Liver (tissue), 9 donors: ENCODE measurements around the gene SESN1. TPM values are rescaled to one million over a fixed set of nuclear protein-coding genes. Genes with fewer than 3 reads are reported as not detected.

ENCODE experiments used
- DNase-seq: peaks from one replicate; pipeline ENCODE4 v3.0.0-alpha.2; 2017; ENCODE audit warnings: low spot score
- H3K27ac ChIP-seq, 2 donors: one replicate each; pipeline ENCODE4 v1.7.0; 2013; ENCODE audit warnings: inconsistent platforms in 2 of 2, low read length in 2 of 2, control low read depth in 1 of 2, low read depth in 1 of 2, mild to moderate bottlenecking in 1 of 2
- H3K27me3 ChIP-seq, 4 donors: one replicate each; pipeline versions ENCODE4 v1.6.1 to v1.7.0; 2013; ENCODE audit warnings: low read length in 3 of 4, inconsistent platforms in 1 of 4, mild to moderate bottlenecking in 1 of 4, moderate library complexity in 1 of 4; ENCODE audit not compliant: control insufficient read depth in 4 of 4, insufficient read depth in 4 of 4
- H3K36me3 ChIP-seq, 4 donors: one replicate each; pipeline versions ENCODE4 v1.6.1 to v1.7.0; 2013; ENCODE audit warnings: low read length in 3 of 4, mild to moderate bottlenecking in 3 of 4, low read depth in 1 of 4, moderate library complexity in 1 of 4; ENCODE audit not compliant: control insufficient read depth in 4 of 4, insufficient read depth in 3 of 4
- H3K4me1 ChIP-seq, 4 donors: one replicate each; pipeline versions ENCODE4 v1.6.1 to v1.7.0; 2013; ENCODE audit warnings: low read length in 3 of 4, mild to moderate bottlenecking in 3 of 4, moderate library complexity in 1 of 4; ENCODE audit not compliant: control insufficient read depth in 4 of 4, insufficient read depth in 4 of 4
- H3K4me3 ChIP-seq, 3 donors: one replicate each; pipeline versions ENCODE4 v1.6.1 to v1.7.0; 2013; ENCODE audit warnings: low read length in 3 of 3, control low read depth in 1 of 3, low read depth in 1 of 3, mild to moderate bottlenecking in 1 of 3
- H3K9ac ChIP-seq, 2 donors: one replicate each; pipeline ENCODE4 v1.7.0; 2013; ENCODE audit warnings: low read length in 2 of 2, mild to moderate bottlenecking in 2 of 2, moderate library complexity in 2 of 2, control low read depth in 1 of 2, low read depth in 1 of 2
- H3K9me3 ChIP-seq, 4 donors: one replicate each; pipeline versions ENCODE4 v1.6.1 to v1.7.0; 2013; ENCODE audit warnings: low read length in 3 of 4; ENCODE audit not compliant: control insufficient read depth in 4 of 4
- ATF3 ChIP-seq: IDR thresholded peaks from 2 replicates; pipeline ENCODE4 v1.6.1; 2016; ENCODE audit warnings: antibody characterized with exemption
- CTCF ChIP-seq: fragments of 150-350 bp; IDR thresholded peaks from 2 replicates; pipeline ENCODE4 v1.5.1; 2017; ENCODE audit warnings: improper control_type of control experiment, low read depth, low read length; ENCODE audit not compliant: missing input control
- EGR1 ChIP-seq, 2 donors: IDR thresholded peaks; 2 replicates each; pipeline ENCODE4 v1.6.1; 2016 to 2018; ENCODE audit warnings: antibody characterized with exemption in 2 of 2, low read depth in 2 of 2
- FOXA1 ChIP-seq: IDR thresholded peaks from 2 replicates; pipeline ENCODE4 v1.6.1; 2016; ENCODE audit warnings: antibody characterized with exemption
- FOXA2 ChIP-seq: IDR thresholded peaks from 2 replicates; pipeline ENCODE4 v1.6.1; 2016; ENCODE audit warnings: antibody characterized with exemption
- GABPA ChIP-seq, 2 donors: IDR thresholded peaks in 1 of 2; conservative IDR thresholded peaks in 1 of 2; 2 replicates each; pipeline ENCODE4 v1.6.1; 2016; ENCODE audit warnings: antibody characterized with exemption in 2 of 2, mild to moderate bottlenecking in 1 of 2, moderate library complexity in 1 of 2
- HNF4A ChIP-seq, 2 donors: conservative IDR thresholded peaks; 2 replicates each; pipeline ENCODE4 v1.6.1; 2016; ENCODE audit warnings: antibody characterized with exemption in 2 of 2, mild to moderate bottlenecking in 2 of 2
- HNF4G ChIP-seq: IDR thresholded peaks from 2 replicates; pipeline ENCODE4 v1.6.1; 2016; ENCODE audit warnings: antibody characterized with exemption
- JUND ChIP-seq, 2 donors: IDR thresholded peaks; 2 replicates each; pipeline ENCODE4 v1.6.1; 2016; ENCODE audit warnings: antibody characterized with exemption in 2 of 2
- MAX ChIP-seq: IDR thresholded peaks from 2 replicates; pipeline ENCODE4 v1.6.1; 2016; ENCODE audit warnings: antibody characterized with exemption
- NR2F2 ChIP-seq: IDR thresholded peaks from 2 replicates; pipeline ENCODE4 v1.6.1; 2016; ENCODE audit warnings: antibody characterized with exemption
- REST ChIP-seq: IDR thresholded peaks from 2 replicates; pipeline ENCODE4 v1.6.1; 2016; ENCODE audit warnings: antibody characterized with exemption, mild to moderate bottlenecking
- RXRA ChIP-seq, 2 donors: IDR thresholded peaks; 2 replicates each; pipeline ENCODE4 v1.6.1; 2017 to 2018; ENCODE audit warnings: antibody characterized with exemption in 2 of 2, mild to moderate bottlenecking in 1 of 2
- SP1 ChIP-seq: IDR thresholded peaks from 2 replicates; pipeline ENCODE4 v1.6.1; 2018; ENCODE audit warnings: antibody characterized with exemption, mild to moderate bottlenecking
- TAF1 ChIP-seq: conservative IDR thresholded peaks from 2 replicates; pipeline ENCODE4 v1.6.1; 2016; ENCODE audit warnings: antibody characterized with exemption, mild to moderate bottlenecking
- YY1 ChIP-seq: IDR thresholded peaks from 2 replicates; pipeline ENCODE4 v1.6.1; 2016; ENCODE audit warnings: antibody characterized with exemption, mild to moderate bottlenecking
- WGBS: extraction: QIAGEN DNeasy Blood & Tissue Kit; methylation state at CpG from one replicate; pipeline ENCODE4 v1.1.7; 2013; 5-methylcytosine and 5-hydroxymethylcytosine counted together
- polyA plus RNA-seq, 2 donors: library from polyadenylated mRNA; stranded (reverse) in 1 of 2; unstranded in 1 of 2; fragments of 200-250 nt in 1 of 2; fragments of >200 nt in 1 of 2; fragmentation: Nextera tagmentation in 1 of 2; extraction: Ambion mirVana in 1 of 2; gene quantifications; one replicate each; pipeline versions ENCODE4 v1.2.1 to v1.2.3, GENCODE V29; 2013 to 2015
- total RNA-seq, 2 donors: library from RNA; depleted of rRNA; stranded (reverse); fragments of >200 nt; gene quantifications; one replicate each; pipeline ENCODE4 v1.2.3, GENCODE V29; 2014
- donor health status: healthy.
- donor health status: healthy.
- donor health status: healthy.
- donor health status: healthy.
- donor health status: healthy.

The SESN1 gene
- total and polyA plus RNA-seq, 4 donors = 6.2 to 17.0 (median 11.0) TPM

GRCh38 chr6:109079981-109080380 is 14.7 kb downstream of the SESN1 start:
- TF ChIP-seq HNF4A (conservative IDR thresholded peaks at IDR 0.05) (no peak), YY1 (no peak)
- Histone ChIP-seq H3K9me3 (no peaks in the 10 kb centered on the region), H3K4me1 (peaks cover 0 to 3% (median under 1%) of the 10 kb centered on the region in 4 donors), H3K9ac (no peak overlapping the region), H3K27ac (no peak overlapping the region), H3K36me3 (peaks cover 0 to 2% (median under 1%) of the 10 kb centered on the region in 4 donors), H3K27me3 (no peaks in the 10 kb centered on the region), H3K4me3 (no peak overlapping the region)
- WGBS = 65% methylated on average over 4 of the region's 4 CpGs
- no peak for DNase-seq

- 67% methylated on average over 3 of the region's 3 CpGs for WGBS
- no peaks in the 10 kb centered on the region for H3K9me3 ChIP-seq
- TF ChIP-seq RXRA (IDR thresholded peaks at IDR 0.05) = no peak
- no peak for TF ChIP-seq ATF3
- TF ChIP-seq HNF4A (conservative IDR thresholded peaks at IDR 0.05) = no peak
- TF ChIP-seq TAF1 = no peak
- no peak for TF ChIP-seq HNF4G
- TF ChIP-seq FOXA1 = no peak
- no peak for TF ChIP-seq GABPA (IDR thresholded peaks at IDR 0.05 in 1 of 2, conservative IDR thresholded peaks at IDR 0.05 in 1 of 2)
- H3K27ac ChIP-seq = no peak overlapping the region
- H3K27me3 ChIP-seq = no peaks in the 10 kb centered on the region
- H3K4me3 ChIP-seq = no peak overlapping the region
- no peak overlapping the region for H3K9ac ChIP-seq
- no peak for DNase-seq
- peaks cover 0 to 5% (median 3%) of the 10 kb centered on the region in 4 donors for H3K4me1 ChIP-seq
- H3K36me3 ChIP-seq = no peaks in the 10 kb centered on the region
Measured at GRCh38 chr6:109076377-109076776, 18.3 kb downstream of the SESN1 start.

- DNase-seq = no peak
- H3K27me3 ChIP-seq = no peaks in the 10 kb centered on the region
- no peak overlapping the region for H3K9ac ChIP-seq
- no peak overlapping the region for H3K4me3 ChIP-seq
- peaks cover 0 to 5% (median 3%) of the 10 kb centered on the region in 4 donors for H3K4me1 ChIP-seq
- H3K9me3 ChIP-seq = no peaks in the 10 kb centered on the region
- no peaks in the 10 kb centered on the region for H3K36me3 ChIP-seq
- TF ChIP-seq GABPA (IDR thresholded peaks at IDR 0.05 in 1 of 2, conservative IDR thresholded peaks at IDR 0.05 in 1 of 2) (no peak), HNF4A (conservative IDR thresholded peaks at IDR 0.05) (no peak), JUND (IDR thresholded peaks at IDR 0.05) (no peak), NR2F2 (no peak), SP1 (no peak), MAX (no peak), ATF3 (no peak), CTCF (no peak), FOXA2 (no peak), REST (no peak), HNF4G (no peak), YY1 (no peak), FOXA1 (no peak), EGR1 (IDR thresholded peaks at IDR 0.05; ENCODE audit: low read depth in 2 of 2) (no peak), RXRA (IDR thresholded peaks at IDR 0.05) (no peak), TAF1 (no peak)
- no peak overlapping the region for H3K27ac ChIP-seq
Measured at GRCh38 chr6:109075934-109076333, 18.7 kb downstream of the SESN1 start.
